NCI-H524 (cell line): Measurements from ENCODE around the gene TIE1.

Experiments
- DNase-seq, 2 experiments: peaks; one replicate each; lab custom pipeline; 2025; lab: John Stamatoyannopoulos, UW

The TIE1 gene

DNA sequence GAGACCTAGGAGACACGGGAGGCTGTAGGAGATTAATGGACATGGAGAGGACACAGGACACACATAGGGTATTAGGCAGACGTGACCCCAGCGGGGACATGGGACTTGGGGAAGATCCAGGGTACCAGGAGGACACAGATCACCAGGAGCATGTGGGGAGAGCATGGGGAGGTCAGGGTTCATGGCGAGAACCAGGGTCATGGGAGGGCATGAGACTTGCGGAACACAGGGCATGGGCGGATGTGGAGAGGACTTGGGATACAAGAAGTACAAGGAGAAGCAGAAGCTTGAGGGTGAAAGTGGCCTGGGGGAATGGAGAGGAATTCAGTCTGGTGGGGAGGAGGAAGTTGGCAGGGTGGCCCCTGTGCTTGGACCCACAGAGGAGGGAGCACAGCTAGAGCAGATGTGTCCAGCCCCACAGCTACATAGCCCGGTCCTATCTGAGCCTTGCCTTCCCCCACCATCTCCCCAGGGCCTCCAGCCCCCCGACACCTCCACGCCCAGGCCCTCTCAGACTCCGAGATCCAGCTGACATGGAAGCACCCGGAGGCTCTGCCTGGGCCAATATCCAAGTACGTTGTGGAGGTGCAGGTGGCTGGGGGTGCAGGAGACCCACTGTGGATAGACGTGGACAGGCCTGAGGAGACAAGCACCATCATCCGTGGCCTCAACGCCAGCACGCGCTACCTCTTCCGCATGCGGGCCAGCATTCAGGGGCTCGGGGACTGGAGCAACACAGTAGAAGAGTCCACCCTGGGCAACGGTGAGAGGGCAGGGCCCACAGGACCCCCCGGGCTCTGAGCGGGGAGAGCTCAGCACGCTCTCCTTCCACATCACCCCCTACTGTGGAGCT, 12.1 kb downstream of the TIE1 start:
- no peak for DNase-seq

DNA sequence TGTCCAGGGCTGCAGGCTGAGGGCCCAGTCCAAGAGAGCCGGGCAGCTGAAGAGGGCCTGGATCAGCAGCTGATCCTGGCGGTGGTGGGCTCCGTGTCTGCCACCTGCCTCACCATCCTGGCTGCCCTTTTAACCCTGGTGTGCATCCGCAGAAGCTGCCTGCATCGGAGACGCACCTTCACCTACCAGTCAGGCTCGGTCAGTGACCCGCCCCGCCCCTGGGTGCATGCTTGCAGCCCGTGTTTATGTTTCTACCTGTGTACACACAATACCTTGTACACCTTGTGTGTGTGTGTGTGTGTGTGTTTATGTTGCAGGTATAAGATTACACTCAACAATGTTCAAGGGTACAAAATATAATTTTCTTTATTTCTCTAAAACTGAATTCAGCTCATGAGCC, 13.0 kb downstream of the TIE1 start:
- DNase-seq: no peak

DNA sequence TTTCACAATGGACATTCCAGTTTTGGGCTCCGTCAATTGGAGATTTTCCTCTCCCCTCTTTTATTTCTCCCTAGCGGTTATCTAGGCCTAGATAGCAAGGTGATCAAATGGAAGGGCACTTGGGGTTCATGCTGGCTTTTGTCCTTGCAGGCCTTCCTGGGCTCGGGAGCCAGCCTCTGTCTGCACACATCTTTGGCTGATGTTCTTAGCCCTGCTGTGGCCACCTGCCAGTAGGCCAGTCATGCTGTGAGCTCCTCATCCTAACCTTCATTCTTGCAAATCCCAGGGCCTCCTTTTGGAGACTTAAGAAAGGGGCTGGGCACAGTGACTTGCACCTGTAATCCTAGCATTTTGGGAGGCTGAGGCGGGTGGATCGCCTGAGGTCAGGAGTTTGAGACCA, 13.5 kb downstream of the TIE1 start:
- no peak for DNase-seq

DNA sequence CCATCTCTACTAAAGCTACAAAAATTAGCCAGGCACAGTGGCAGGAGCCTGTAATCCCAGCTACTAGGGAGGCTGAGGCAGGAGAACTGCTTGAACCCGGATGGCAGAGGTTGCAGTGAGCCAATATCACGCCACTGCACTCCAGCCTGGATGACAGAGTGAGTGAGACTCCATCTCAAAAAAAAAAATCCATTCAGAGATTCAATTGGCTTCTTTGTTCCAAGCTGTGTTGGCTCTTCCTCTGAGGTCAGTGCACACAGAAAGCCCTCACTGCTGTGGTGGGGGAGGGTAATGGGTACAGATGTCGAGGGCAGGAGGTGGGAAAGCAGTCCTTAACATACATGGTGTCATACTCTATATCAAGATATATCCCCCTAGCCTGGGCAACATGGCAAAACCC, 14.7 kb downstream of the TIE1 start:
- no peak for DNase-seq

DNA sequence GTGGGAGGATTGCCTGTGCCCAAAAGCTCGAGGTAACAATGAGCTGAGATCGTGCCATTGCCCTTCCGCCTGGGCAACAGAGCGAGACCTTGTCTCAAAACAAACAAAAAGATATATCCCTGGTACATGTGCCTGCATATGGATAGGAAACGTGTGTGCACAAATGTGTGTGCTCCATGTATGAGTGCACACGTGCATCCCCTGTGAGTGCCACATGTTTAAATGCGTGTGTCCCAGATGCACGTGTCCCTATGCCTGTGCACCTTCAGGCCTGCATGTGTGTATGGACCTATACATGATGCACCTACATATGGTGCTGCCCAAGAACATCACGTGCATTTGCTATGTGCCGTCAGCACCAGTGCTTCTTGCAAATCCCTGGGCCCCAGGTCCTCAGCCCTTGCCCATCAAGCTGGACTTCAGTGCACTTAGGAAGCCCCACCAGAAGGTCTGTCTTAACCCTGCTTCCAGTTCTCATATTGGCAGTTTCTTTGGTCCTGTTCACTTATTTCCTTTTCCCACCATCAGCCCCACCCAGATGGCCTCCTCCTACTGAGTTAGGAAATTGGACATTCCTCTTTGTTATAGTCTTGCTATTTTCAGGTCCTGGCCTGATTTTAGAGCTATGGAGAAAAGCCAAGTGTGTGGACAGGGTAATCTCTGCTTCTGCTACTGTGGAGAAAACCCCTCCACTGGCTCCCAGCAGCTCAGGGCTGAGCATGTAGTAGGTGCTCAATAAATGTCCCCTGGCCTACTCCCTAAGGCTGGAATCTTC, 15.4 kb downstream of the TIE1 start:
- no peak for DNase-seq

DNA sequence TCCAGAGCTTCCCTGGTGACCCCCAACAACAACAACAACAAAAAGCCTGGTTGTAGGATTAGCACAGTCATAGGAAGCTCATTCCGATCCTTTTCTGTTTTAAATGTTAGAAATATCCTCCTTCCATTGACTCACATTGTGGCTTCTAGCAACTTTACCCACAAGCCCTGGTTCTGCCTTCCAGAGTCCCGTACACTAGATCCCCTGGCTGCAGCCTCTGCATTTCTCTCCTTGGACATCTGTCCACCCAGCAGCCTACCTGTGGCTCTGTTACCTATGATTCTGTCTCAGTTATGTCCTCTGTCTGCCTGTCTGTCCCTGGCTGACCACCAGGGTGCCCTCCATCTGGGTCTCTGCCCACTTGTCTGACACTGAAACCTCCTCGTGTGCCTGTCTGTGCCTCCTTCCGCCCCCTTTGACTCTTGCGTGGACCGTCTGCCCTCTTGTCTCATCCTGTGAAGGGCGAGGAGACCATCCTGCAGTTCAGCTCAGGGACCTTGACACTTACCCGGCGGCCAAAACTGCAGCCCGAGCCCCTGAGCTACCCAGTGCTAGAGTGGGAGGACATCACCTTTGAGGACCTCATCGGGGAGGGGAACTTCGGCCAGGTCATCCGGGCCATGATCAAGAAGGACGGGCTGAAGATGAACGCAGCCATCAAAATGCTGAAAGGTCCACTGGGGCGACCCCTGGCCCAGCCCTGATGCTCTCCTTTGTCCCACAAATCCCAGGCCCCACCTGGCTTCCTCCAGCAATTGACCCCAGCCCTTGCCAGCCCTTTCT, 16.1 kb downstream of the TIE1 start:
- DNase-seq: no peak

DNA sequence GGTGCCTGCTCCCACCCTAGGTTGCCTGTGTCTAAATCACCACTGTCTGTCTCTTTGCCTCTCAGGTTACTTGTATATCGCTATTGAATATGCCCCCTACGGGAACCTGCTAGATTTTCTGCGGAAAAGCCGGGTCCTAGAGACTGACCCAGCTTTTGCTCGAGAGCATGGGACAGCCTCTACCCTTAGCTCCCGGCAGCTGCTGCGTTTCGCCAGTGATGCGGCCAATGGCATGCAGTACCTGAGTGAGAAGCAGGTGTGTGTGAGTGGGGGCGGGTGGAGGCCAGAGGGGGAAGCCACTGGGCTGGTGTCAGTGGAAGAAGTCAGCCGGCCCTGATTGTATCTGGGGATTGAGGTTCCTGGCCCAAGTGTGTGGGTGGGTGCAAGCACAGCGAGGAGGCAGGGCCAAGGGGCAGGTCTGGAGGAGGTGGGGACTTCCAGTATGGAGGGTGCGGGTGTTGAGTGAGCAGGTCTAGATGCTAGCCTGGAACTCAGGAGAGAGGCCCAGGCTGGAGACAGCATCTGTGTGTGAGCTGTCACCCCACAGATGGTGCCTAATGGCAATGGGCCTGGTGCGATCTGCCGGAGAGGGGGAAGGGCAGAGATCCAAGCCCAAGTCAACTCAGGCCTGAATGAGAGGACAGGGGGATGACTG, 17.2 kb downstream of the TIE1 start:
- peak in 1 of 2 experiments; percentile 15 for DNase-seq

DNA sequence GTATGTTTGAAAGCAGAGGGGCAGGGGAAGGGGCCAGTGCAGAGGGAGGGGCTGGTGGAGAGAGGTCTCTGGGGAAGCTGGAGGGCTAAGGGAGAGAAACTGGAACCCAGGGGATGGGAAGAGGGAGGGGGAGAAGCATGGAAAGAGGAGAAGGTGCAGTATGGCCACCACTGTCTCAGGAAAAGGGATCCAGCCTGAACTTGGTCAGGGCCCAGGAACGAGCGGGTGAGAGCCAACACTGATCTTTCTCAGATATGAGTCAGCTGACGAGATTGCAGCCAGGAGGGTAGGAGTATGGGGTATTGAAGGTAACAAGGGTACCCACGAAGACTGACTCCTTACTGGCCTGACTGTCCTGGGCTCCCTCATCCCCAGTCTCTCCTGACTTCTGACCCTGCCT, 18.0 kb downstream of the TIE1 start:
- no peak for DNase-seq

DNA sequence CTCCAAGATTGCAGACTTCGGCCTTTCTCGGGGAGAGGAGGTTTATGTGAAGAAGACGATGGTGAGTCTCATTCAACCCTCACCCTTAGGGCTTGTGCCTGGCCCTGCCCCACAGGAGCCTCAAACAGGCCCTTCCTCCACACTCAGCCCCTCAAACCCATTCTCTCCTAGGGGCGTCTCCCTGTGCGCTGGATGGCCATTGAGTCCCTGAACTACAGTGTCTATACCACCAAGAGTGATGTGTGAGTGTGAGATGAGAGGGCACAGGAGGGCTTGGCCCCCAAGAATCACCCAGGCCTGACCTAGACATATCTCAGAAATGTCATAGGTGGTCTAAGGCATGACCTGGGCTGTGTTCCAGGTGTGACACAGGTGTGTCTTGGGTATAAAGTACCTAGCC, 18.5 kb downstream of the TIE1 start:
- no peak for DNase-seq

DNA sequence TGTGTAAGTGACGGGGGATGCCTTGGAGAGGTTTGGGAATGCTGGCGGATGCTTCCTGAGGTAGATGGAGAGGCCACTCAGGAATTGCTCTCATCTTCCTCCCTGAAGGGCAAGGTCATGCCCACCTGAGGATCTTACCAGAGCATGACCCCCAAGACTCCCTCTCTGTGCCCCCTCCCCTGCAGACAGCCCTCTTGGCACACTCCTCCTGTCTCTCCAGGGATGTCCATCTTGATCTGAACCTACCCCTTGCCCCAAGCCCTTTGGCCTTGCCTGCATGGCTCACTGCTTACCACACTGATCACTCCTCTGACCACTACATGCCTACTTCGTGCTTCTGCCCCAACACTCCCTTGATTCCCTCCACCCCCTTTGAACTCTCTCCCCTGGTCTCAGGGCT, 19.0 kb downstream of the TIE1 start:
- DNase-seq: no peak

DNA sequence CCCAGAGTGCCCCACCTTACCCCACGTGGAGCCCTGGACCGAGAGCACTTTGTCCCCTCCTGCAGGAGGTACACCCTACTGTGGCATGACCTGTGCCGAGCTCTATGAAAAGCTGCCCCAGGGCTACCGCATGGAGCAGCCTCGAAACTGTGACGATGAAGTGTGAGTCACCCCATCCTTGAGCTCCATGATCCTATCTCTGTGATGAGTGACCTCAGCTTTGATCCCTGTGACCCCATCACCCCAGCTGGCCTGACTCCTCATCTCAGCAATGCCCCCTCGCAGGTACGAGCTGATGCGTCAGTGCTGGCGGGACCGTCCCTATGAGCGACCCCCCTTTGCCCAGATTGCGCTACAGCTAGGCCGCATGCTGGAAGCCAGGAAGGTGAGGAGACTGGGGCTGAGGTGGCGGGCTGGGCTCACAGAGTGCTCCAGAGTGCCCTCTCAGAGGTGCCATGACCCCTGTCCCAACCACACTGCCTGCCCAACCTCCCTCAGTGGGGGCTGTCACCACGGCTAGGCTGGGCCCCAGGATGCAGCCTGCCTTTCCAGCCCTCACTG, 20.6 kb downstream of the TIE1 start:
- no peak for DNase-seq

DNA sequence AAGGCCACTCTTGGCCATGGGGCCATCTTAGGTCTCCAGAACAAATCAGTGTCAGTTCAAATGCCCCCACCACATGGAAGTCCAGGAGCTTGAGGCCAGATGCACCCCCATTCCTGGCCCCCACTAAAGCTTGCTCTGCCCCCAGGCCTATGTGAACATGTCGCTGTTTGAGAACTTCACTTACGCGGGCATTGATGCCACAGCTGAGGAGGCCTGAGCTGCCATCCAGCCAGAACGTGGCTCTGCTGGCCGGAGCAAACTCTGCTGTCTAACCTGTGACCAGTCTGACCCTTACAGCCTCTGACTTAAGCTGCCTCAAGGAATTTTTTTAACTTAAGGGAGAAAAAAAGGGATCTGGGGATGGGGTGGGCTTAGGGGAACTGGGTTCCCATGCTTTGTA, 21.7 kb downstream of the TIE1 start:
- no peak for DNase-seq

DNA sequence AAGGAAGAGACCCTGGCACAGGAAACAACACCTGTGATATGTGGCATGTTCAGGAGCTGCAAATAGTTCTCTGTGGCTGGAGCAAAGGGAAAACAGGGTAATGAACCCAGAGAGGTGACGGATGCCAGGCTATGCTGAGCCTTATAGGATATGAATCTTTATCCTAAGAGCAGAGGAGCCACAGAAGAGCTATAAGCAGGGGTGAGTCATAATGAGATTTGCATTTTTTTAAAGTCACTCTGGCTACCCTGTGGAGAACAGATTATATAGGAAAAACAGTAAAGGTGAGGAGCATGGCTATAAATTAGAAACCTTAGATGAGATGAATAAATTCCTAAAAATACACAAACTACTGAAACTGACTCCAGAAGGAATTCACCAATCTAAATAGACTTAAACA, 24.0 kb downstream of the TIE1 start:
- DNase-seq: no peak

DNA sequence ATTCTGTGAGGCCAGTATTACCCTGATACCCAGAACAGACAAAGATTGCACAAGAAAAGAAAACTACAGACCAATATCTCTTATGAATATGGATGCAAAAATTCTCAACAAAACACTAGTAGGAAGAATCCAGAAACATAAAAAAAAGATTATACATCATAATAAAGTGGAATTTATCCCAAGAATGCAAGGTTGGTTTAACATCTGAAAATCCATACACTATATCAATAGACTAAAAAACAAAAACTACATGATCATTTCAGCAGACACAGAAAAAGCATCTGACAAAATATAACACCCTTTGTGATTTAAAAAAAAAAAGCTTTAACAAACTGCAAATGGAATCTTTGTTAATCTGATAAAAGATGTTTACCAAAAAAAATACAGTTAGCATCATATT, 24.6 kb downstream of the TIE1 start:
- DNase-seq: no peak

DNA sequence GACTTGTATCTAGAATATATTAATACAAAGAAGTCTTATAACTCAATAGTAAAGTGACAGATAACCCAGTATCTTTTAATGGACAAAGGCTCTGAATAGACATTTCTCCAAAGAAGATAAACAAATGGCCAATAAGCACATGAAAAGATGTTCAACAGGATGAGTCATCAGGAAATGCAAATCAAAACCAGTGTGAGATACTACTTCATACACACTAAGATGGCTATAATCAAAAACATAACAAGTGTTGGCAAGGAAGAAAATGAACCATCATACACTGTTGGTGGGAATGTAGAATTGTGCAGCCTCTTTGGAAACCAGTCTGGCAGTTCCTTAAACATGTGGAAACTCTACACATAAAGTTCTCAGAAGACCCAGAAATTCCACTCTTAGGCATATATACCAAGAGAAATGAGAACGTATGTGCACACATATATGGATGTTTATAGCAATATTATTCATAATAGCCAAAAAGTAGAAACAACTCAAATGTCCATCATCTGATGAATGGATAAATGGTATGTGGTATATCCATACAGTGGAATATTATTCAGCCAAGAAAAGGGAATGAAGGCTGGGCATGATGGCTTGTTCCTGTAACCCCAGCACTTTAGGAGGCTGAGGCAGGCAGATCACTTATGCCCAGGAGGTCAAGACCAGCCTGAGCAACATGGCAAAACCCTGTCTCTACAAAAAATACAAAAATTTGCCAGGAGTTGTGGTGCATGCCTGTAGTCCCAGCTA, 26.9 kb downstream of the TIE1 start:
- no peak for DNase-seq

DNA sequence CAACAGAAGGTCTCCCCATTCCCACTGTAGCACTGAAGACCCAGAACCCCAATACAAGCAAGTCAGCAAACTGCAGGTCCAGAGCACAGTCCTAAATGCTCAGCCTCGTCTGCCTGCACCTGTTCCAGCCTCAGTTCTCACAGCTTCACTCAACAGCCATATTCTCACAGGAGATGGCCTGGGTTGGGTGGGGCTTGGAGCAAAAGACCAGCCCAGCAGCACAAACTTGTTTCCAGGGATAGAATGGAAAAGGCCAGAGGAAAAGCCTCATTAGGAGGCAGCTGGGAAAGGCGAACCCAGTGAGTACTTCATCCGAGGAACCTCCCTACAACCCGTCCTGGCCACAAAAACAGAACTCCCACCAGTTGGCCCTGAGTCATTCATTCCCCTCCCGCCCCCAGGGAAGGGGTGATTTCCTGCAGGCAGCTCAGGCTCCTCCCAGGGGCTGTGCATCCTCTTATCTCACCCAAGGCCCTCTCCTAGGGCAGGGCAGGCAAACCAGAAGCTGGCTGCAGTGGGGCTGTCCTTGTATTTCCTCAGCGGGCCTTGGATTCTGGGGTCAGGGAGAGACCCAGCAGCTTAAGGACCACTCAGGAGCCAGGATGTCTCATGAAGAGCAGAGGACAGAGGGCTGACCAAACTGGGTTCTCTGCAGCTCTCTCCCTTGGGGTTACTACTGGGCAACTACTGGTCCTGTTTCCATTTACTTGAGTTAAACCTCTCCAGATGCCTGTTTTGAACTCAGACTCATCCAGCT, 29.4 kb downstream of the TIE1 start:
- no peak for DNase-seq

DNA sequence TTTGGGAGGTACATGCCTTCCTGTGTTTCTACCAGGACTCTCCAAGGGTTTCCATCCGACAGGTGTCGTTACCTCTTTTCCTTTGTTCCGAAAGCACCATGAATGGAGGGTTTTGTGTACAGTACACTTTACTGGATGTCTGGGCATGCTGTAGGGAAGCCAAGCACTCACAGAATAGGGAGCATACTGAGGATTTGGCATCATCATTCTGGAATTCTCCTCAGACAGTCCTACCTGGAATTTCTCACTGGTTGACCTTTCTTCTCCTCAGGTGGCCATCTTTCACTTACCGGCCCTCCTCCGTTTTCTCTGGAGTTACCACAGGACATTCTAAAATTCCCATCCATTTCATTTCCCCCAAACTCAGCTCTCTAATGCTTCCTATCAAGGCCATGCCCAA, 30.9 kb downstream of the TIE1 start:
- DNase-seq: no peak

DNA sequence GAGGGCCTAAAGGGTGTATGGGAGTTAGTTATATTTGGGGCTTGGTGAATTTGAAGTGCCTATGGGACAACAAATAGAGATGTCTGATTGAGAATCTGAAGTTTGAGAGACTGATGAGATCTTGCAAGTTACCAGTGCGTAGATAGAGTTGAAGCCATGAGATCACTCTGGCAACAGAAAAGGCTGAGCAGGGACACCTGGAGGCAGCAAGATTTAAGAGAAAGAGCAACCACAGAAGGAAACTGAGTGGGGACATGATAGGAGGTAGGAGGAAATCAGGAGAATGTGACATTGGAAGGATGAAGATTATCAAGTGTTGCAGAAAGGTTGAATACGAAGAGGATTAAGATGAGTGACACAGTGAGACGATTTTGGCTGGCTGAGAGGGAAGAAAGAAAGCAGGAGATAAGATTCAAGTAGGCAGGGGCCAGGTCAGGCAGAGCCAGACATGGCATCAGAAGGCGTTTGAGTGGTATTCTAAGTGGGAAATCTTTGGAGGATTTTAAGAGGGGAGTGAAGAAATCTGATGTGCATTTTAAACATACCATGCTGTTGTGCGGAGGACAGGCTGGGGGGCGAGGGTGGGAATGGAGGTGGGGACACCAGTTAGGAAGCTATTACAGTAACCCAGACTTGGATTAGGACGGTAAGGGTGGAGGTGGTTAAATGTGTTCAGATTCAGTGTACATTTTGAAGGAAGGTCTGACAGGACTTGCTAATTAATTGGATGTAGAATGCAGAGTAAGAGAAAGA, 33.8 kb downstream of the TIE1 start:
- no peak for DNase-seq

DNA sequence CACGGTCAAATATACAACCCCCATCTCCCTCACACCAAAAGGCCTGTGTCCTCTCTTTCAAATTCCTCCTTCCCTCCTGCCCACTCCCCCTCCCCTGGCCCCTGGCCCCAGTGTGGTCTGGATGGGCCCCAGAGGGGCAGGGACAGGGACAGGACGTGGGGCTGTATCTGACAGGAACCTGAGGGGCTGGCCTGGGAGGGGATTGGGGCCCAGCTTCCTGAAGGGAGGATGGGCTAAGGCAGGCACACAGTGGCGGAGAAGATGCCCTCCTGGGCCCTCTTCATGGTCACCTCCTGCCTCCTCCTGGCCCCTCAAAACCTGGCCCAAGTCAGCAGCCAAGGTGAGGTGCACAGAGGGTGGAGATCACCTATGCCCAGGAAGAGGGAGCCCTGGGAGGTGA, 36.8 kb downstream of the TIE1 start, which contains the start of gene MPL:
Gene MPL (plus strand): TSS at position 231 of the 400 bp plus-strand sequence. CDS start 31 bp downstream, at position 262.
- DNase-seq: no peak
